Glutamatergic neuron (in vitro differentiated cells): ENCODE data around the gene PAGE2. TPM values are rescaled to one million over a fixed set of nuclear protein-coding genes. Genes with fewer than 3 reads are reported as not detected.
A peak's percentile ranks its signal among the peaks of the same experiment; 100 is the strongest.
"Not testable (repeated sequence)": the region's sequence is repeated elsewhere in the genome, so short reads cannot be mapped to it uniquely, and the experiment has no call there.

Source experiments
- DNase-seq: peaks from one replicate; pipeline ENCODE4 v3.0.0; 2022
- H3K27ac Mint-ChIP-seq: one replicate; pipeline ENCODE4 v1.8.0; 2020; ENCODE audit warnings: mild to moderate bottlenecking, mixed read lengths, inconsistent platforms; ENCODE audit not compliant: unreplicated experiment
- H3K27me3 Mint-ChIP-seq: one replicate; pipeline ENCODE4 v1.8.0; 2020; ENCODE audit warnings: mild to moderate bottlenecking, moderate library complexity, mixed read lengths, inconsistent platforms; ENCODE audit not compliant: unreplicated experiment
- H3K36me3 Mint-ChIP-seq: one replicate; pipeline ENCODE4 v1.8.0; 2020; ENCODE audit warnings: mild to moderate bottlenecking, mixed read lengths, inconsistent platforms; ENCODE audit not compliant: unreplicated experiment
- H3K4me1 Mint-ChIP-seq: one replicate; pipeline ENCODE4 v1.8.0; 2020; ENCODE audit warnings: mild to moderate bottlenecking, low read depth, mixed read lengths, inconsistent platforms; ENCODE audit not compliant: unreplicated experiment
- H3K4me3 Mint-ChIP-seq: one replicate; pipeline ENCODE4 v1.8.0; 2020; ENCODE audit warnings: mild to moderate bottlenecking, mixed read lengths, inconsistent platforms; ENCODE audit not compliant: unreplicated experiment
- H3K9me3 Mint-ChIP-seq: one replicate; pipeline ENCODE4 v1.8.0; 2020; ENCODE audit warnings: mild to moderate bottlenecking, moderate library complexity, mixed read lengths, inconsistent platforms; ENCODE audit not compliant: unreplicated experiment
- total RNA-seq: library from RNA; stranded (reverse); fragmentation: NEBNext Ultra II Directional; extraction: Animal tissue kit (Norgen Biotek cat#: 25700); gene quantifications from one replicate; pipeline ENCODE4 v1.2.1, GENCODE V29; 2021; ENCODE audit not compliant: unreplicated experiment
- TF ChIP-seq, protein P1 (sequence below): fragments of 200-600 bp; sonication (generic); IDR thresholded peaks from one replicate; pipeline ENCODE4 v1.5.0; 2021; ENCODE audit not compliant: partially characterized antibody, unreplicated experiment

PAGE2 gene
- total RNA-seq, 1 donor from 2014 or later, result not detected

DNA sequence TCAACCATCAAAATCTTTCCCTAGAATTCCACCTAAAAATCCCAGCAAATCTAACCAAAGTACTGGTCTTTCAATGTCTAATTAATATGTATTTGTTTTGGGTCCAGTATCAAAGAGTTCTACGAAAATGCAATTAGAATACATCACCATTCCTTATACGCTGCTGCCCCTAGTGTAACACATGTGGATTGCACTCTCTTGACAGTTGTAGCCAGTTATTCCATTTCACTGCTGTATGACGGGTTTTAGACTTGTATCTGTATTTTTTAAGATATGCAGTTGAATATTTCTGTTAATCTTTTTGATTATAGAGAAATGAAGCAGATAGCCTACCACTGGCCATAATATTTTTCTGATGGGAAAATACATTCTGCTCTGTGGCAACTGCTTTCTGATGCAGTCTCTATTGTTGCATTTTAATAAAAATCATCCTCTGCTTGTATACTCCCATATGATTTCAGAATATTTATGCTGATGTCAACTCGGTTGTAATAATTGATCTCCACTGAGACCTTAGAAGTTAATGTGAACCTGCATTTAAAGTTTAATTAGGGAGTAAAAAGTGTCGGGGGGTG lies 31.1 kb upstream of the PAGE2 start:
- Mint-ChIP-seq H3K9me3 (no peaks in the 10 kb centered on the region), H3K27me3 (no peaks in the 10 kb centered on the region), H3K27ac (no peak overlapping the region)

DNA sequence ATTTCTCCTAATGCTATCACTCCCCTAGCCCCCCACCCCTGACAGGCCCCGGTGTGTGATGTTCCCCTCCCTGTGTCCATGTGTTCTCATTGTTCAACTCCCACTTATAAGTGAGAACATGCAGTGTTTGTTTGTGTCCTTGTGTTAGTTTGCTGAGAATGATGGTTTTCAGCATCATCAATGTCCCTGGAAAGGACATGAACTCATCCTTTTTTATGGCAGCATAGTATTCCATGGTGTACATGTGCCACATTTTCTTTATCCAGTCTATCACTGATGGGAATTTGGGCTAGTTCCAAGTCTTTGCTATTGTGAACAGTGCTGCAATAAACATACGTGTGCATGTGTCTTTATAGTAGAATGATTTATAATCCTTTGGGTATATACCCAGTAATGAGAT lies 21.6 kb upstream of the PAGE2 start:
- H3K4me1 Mint-ChIP-seq, H3K4me3 Mint-ChIP-seq, H3K27me3 Mint-ChIP-seq, H3K9me3 Mint-ChIP-seq, H3K27ac Mint-ChIP-seq, H3K36me3 Mint-ChIP-seq, DNase-seq: not testable (repeated sequence)

More for the DNA sequence above, 31.1 kb upstream of the PAGE2 start:
- DNase-seq, result peak; percentile 15
- TF ChIP-seq, protein P1, sequence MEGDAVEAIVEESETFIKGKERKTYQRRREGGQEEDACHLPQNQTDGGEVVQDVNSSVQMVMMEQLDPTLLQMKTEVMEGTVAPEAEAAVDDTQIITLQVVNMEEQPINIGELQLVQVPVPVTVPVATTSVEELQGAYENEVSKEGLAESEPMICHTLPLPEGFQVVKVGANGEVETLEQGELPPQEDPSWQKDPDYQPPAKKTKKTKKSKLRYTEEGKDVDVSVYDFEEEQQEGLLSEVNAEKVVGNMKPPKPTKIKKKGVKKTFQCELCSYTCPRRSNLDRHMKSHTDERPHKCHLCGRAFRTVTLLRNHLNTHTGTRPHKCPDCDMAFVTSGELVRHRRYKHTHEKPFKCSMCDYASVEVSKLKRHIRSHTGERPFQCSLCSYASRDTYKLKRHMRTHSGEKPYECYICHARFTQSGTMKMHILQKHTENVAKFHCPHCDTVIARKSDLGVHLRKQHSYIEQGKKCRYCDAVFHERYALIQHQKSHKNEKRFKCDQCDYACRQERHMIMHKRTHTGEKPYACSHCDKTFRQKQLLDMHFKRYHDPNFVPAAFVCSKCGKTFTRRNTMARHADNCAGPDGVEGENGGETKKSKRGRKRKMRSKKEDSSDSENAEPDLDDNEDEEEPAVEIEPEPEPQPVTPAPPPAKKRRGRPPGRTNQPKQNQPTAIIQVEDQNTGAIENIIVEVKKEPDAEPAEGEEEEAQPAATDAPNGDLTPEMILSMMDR, result peak; percentile 69
- H3K4me3 Mint-ChIP-seq, result no peak overlapping the region
- H3K4me1 Mint-ChIP-seq, result no peaks in the 10 kb centered on the region
- no peaks in the 10 kb centered on the region for H3K36me3 Mint-ChIP-seq

GRCh38 chrX:55072286-55072685 lies 16.5 kb upstream of the PAGE2 start:
- no peaks in the 10 kb centered on the region for H3K36me3 Mint-ChIP-seq
- no peak overlapping the region for H3K27ac Mint-ChIP-seq
- DNase-seq, result no peak
- no peak overlapping the region for H3K4me3 Mint-ChIP-seq
- TF ChIP-seq, protein P1, result no peak
- no peaks in the 10 kb centered on the region for H3K9me3 Mint-ChIP-seq
- no peaks in the 10 kb centered on the region for H3K27me3 Mint-ChIP-seq
- H3K4me1 Mint-ChIP-seq, result no peaks in the 10 kb centered on the region

- DNase-seq, result no peak
- H3K27ac Mint-ChIP-seq, result no peak within 1 kb of the TSS
These were observed 13.9 kb upstream of the PAGE2 start, which contains the start of gene PAGE2B for GRCh38 chrX:55074851-55075467. Gene PAGE2B (plus strand): TSS chrX:55075030. CDS start chrX:55076042, 1,012 bp downstream.

GRCh38 chrX:55098691-55099090 lies 9.9 kb downstream of the PAGE2 start:
- TF ChIP-seq, protein P1, result no peak
- Mint-ChIP-seq H3K4me3 (no peak overlapping the region), H3K9me3 (no peaks in the 10 kb centered on the region), H3K27me3 (no peaks in the 10 kb centered on the region), H3K4me1 (no peaks in the 10 kb centered on the region), H3K36me3 (no peaks in the 10 kb centered on the region), H3K27ac (no peak overlapping the region)
- DNase-seq, result no peak

More at GRCh38 chrX:55074851-55075467, 13.9 kb upstream of the PAGE2 start, which contains the start of gene PAGE2B:
- TF ChIP-seq, protein P1, result no peak
- no peaks in the 10 kb centered on the region for H3K27me3 Mint-ChIP-seq
- H3K9me3 Mint-ChIP-seq, result no peaks in the 10 kb centered on the region
- no peak within 1 kb of the TSS for H3K4me3 Mint-ChIP-seq
- H3K4me1 Mint-ChIP-seq, result no peaks in the 10 kb centered on the region
- H3K36me3 Mint-ChIP-seq, result no peaks in the 10 kb centered on the region
